Activated naive CD8-positive, alpha-beta T cell treated with anti-CD3 and anti-CD28 coated beads, Interleukin-2, amount 50 U/mL, for 24 hours (primary cell): ENCODE data around the gene SHISA8.
"Not testable (repeated sequence)": the region's sequence is repeated elsewhere in the genome, so short reads cannot be mapped to it uniquely, and the experiment has no call there.

Experiments used
- ATAC-seq: fragments of 150-1000 bp; cut with Tn5 transposase; one replicate; pipeline ENCODE4 v1.10.0; 2021
- DNase-seq: peaks from one replicate; pipeline ENCODE4 v3.0.0; 2021
- H3K27ac Mint-ChIP-seq: one replicate; pipeline ENCODE4 v1.8.0; 2021; ENCODE audit warnings: mild to moderate bottlenecking, mixed read lengths
- H3K27me3 Mint-ChIP-seq: one replicate; pipeline ENCODE4 v1.8.0; 2021; ENCODE audit warnings: mixed read lengths
- H3K36me3 Mint-ChIP-seq: one replicate; pipeline ENCODE4 v1.8.0; 2021; ENCODE audit warnings: low read depth, mixed read lengths
- H3K4me1 Mint-ChIP-seq: one replicate; pipeline ENCODE4 v1.8.0; 2021; ENCODE audit warnings: mixed read lengths
- H3K4me3 Mint-ChIP-seq: one replicate; pipeline ENCODE4 v1.8.0; 2021; ENCODE audit warnings: mild to moderate bottlenecking, moderate library complexity, mixed read lengths
- H3K9me3 Mint-ChIP-seq: one replicate; pipeline ENCODE4 v1.8.0; 2021; ENCODE audit warnings: mixed read lengths

Gene SHISA8

DNA sequence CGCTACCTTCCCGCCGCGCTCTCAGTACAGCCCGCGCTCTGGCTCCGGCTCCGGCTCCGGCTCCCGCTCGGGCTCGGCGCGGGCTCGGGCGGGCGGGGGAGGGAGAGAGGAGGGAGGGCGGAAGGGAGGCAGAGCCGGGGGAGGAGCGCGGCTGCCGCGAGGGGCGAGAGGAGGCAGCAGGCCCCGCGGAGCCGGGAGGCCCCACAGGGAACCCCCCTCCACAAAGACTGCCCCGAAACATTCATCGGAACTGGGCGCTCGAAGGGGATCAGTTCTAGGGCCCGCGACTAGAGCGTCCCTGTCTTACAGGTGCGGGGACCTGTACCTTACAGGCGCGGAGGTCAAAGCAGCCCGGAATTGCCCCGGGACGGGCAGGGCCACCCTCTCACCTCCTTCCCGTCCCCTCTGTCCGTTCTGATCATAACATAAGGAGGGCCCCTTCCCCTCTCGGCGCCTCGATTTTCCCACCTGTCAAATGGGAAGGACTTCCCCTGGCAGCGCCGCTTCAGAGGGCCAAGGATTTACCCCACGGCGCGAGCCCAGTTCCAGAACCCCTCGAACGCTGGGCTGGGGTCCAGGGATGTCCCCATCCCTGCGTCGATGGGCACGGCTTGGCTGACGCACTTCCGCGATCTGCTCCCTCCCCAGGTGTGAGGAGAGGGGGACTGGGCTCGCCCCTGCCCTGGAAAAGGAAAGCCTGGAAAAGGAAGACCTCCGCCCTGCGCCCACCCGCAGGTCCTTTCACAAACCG, at the start of gene SHISA8:
SHISA8 (minus strand) TSS at position 40 of the 751 bp plus-strand sequence. CDS start 407 bp downstream, outside the sequence.
- H3K4me3 Mint-ChIP-seq = peak within 1 kb of the TSS; percentile 52
- no peaks in the 10 kb centered on the region for H3K9me3 Mint-ChIP-seq
- H3K36me3 Mint-ChIP-seq = no peaks in the 10 kb centered on the region
- peaks cover 40% of the 10 kb centered on the region for H3K4me1 Mint-ChIP-seq
- DNase-seq (peak; percentile 64), ATAC-seq (peak; percentile 42)
- peaks cover 43% of the 10 kb centered on the region for H3K27me3 Mint-ChIP-seq
- no peak within 1 kb of the TSS for H3K27ac Mint-ChIP-seq

DNA sequence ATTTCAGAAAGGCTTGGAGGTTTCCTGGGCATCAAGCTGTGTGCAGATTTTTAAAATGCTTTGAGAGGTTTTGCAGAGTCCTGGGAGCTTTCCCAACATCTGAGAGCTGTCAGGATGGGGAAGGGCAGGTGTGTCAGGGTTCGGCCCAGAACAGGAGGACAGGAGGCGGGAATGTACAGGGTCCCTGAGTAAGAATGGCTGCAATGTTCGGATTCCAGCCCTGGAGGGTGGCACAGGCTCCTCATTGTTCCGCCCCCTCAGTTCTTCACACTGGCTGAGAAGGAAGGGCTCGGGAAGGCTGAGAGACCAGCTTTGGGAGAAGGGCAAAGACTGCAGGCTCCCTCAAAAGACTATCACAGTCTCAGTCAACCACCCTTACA, 49.2 kb upstream of the SHISA8 start:
- no peaks in the 10 kb centered on the region for H3K27me3 Mint-ChIP-seq
- H3K27ac Mint-ChIP-seq = no peak overlapping the region
- ATAC-seq (no peak), DNase-seq (no peak)
- no peaks in the 10 kb centered on the region for H3K36me3 Mint-ChIP-seq
- H3K4me3 Mint-ChIP-seq = no peak overlapping the region
- peaks cover 2% of the 10 kb centered on the region for H3K4me1 Mint-ChIP-seq
- H3K9me3 Mint-ChIP-seq = no peaks in the 10 kb centered on the region

DNA sequence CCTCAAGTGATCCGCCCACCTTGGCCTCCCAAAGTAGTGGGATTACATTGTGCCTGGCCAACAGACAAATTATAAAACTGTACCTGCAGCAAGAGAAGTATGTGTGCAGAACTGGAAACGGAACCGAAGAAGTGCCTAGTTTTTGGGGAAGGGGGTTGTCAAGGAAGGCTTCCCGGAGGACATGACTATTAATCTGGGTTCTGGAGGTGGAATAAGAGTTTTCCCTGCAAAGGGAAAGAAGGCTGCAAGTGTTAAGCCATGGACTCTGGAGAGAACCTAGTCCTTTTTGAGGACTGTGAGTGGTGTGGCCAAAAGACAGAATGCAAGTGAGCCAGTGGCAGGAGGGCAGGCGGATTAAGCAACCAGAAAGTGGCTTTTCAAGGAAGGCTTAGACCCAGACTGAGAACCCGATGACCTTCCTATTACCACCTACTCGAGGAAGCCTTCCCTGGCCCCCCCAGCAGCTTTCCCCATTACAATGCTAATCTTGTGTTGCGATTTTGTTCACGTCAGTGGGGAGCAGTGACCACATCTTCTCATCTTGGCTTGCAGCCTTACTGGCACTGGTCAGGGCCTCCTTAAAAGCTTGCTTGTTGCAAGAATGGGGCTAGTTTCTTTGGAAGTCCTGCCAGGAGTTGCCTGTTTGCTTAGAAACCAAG, 48.7 kb upstream of the SHISA8 start:
- DNase-seq (no peak), ATAC-seq (no peak)
- Mint-ChIP-seq H3K4me3 (no peak overlapping the region), H3K27me3 (no peaks in the 10 kb centered on the region), H3K27ac (no peak overlapping the region), H3K36me3 (no peaks in the 10 kb centered on the region), H3K9me3 (no peaks in the 10 kb centered on the region), H3K4me1 (peaks cover 2% of the 10 kb centered on the region)

DNA sequence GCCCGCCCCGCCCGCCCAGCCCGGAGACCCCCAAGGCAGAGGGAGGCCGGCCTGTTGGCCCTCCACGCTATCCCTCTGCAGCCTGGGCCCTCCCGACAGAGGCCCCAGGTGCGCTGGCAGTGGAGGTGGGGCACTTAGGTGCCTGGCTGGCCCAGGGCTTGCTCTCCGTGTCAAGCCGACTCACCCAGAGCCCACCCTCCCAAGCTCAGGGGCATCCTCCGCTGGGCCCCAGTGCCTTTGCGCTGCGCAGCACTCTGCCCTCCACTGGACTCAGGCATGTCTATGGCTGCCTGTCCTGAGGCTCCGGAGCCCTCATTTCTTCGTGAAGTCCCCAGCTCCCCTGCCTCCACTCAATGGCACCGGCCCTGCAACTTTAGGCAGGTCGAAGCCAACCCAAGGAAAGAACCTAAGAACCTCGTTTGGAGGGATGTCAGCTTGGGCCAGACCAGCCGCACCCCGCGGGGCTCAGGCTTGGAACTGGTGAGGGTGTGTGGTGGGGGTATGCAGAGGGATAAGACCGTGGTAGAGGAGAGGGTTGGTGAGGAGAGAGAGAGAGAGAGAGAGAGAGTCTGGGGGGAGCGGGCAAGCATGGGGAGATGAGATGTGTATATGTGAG, 43.2 kb upstream of the SHISA8 start:
- no peak for DNase-seq
- no peaks in the 10 kb centered on the region for H3K36me3 Mint-ChIP-seq
- no peak overlapping the region for H3K27ac Mint-ChIP-seq
- peaks cover 5% of the 10 kb centered on the region for H3K4me1 Mint-ChIP-seq
- ATAC-seq = peak; percentile 45
- H3K9me3 Mint-ChIP-seq = no peaks in the 10 kb centered on the region
- no peaks in the 10 kb centered on the region for H3K27me3 Mint-ChIP-seq
- no peak overlapping the region for H3K4me3 Mint-ChIP-seq

DNA sequence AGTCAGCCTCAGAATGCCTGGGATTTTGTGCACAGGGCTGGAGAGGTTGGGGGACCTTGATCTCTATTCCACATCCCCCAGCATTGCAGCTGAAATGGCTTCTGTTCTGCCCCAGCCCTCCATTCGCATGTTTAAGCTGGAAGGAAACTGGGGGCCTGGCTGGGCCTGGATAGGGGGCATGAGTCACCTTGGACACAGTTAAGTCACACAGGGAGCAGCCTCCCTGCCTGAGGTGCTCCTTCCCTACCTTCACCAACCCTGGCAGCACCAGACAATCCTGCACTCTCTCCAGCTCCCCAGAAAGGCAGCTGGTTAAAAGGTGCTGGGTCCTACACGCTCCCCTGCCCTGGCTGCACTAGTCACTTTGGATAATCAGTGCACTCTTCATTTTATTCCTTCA, 37.8 kb upstream of the SHISA8 start:
- Mint-ChIP-seq H3K36me3 (peaks cover 2% of the 10 kb centered on the region), H3K27me3 (no peaks in the 10 kb centered on the region), H3K9me3 (no peaks in the 10 kb centered on the region), H3K4me3 (no peak overlapping the region), H3K4me1 (peaks cover 28% of the 10 kb centered on the region), H3K27ac (no peak overlapping the region)
- ATAC-seq (no peak), DNase-seq (no peak)

DNA sequence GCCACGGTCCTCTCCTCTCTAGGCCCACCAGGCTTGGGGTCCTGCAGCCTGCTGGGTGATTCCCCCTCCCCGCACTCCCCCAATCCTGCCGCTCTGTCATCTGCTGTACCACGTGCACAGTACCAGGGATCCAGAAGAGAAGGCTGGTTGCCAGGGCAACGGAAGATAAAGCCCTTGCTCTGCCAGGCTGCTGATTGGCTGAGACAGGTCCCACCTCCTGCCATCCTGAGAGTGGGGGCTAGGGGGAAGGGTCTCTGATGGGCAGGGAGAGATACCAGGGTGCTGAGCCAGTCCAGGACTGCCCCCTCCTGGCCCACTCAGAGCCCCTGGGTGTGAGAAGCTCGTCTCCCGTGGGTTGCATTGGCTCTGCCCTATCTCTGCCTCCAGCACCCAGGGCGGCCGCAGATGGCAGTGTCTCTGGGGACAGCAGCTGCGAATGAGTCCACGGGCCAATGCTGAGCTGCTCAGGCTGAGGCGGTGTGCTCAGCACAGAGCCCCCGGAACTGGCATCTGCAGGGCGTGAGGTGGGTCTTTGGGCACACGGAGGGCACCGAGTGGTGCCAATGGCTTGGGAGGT, 37.1 kb upstream of the SHISA8 start, which contains the start of gene SMIM45:
SMIM45 (plus strand) TSS at position 253 of the 577 bp plus-strand sequence.
- H3K4me3 Mint-ChIP-seq = no peak within 1 kb of the TSS
- H3K9me3 Mint-ChIP-seq = no peaks in the 10 kb centered on the region
- peaks cover 2% of the 10 kb centered on the region for H3K36me3 Mint-ChIP-seq
- H3K27ac Mint-ChIP-seq = no peak within 1 kb of the TSS
- ATAC-seq = no peak
- peaks cover 32% of the 10 kb centered on the region for H3K4me1 Mint-ChIP-seq
- H3K27me3 Mint-ChIP-seq = no peaks in the 10 kb centered on the region
- no peak for DNase-seq

DNA sequence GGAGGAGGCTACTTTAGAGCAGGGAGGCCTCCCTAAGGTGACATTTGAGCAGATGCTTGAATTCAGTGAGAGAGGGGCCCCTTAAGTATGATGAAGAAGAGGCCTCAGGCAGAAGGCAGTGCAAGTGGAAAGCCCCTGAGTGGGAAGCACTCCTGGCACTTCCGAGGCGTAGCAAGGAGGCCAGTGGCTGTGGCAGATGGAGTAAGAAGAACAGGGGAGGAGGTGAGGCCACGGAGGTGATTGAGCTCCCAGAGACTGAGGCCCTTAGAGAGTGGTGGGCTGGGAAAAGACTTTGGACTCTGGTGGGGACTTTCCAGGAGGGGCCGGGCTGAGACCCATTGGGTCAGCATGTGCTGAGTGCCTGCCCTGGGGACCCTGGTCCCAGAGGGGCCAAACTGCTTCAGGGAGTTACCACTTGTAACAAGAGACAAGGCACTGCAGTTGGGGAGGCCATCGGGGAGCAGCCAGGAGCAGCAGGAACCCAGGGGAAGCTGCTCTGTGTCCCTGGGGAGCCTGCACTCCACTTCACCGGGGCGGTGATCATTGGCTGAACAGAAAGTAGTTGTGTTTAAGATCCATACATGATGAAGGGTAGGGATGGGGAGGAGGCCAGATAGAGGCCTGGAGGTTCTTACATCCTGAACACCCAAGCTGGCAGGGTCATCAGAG, 34.6 kb upstream of the SHISA8 start:
- Mint-ChIP-seq H3K27me3 (no peaks in the 10 kb centered on the region), H3K36me3 (peaks cover 18% of the 10 kb centered on the region), H3K4me3 (peak overlapping the region; percentile 98), H3K4me1 (peaks cover 45% of the 10 kb centered on the region), H3K9me3 (no peaks in the 10 kb centered on the region), H3K27ac (peak overlapping the region; percentile 20)
- ATAC-seq (no peak), DNase-seq (no peak)

DNA sequence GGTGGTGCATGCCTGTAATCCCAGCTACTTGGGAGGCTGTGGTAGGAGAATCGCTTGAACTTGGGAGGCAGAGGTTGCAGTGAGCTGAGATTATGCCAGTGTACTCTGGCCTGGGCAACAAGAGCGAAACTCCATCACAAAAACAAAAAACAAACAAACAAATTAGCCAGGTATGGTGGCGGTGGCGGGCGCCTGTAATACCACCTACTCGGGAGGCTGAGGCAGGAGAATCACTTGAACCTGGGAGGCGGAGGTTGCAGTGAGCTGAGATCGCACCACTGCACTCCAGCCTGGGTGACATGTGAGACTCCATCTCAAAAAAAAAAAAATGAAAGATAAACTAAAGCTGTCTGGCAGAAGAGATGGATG, 34.0 kb upstream of the SHISA8 start:
- not testable (repeated sequence) for H3K9me3 Mint-ChIP-seq, H3K27me3 Mint-ChIP-seq, ATAC-seq, DNase-seq
- peak overlapping the region; percentile 20 for H3K27ac Mint-ChIP-seq
- H3K36me3 Mint-ChIP-seq = peaks cover 21% of the 10 kb centered on the region
- H3K4me3 Mint-ChIP-seq = peak overlapping the region; percentile 98
- H3K4me1 Mint-ChIP-seq = peaks cover 49% of the 10 kb centered on the region

DNA sequence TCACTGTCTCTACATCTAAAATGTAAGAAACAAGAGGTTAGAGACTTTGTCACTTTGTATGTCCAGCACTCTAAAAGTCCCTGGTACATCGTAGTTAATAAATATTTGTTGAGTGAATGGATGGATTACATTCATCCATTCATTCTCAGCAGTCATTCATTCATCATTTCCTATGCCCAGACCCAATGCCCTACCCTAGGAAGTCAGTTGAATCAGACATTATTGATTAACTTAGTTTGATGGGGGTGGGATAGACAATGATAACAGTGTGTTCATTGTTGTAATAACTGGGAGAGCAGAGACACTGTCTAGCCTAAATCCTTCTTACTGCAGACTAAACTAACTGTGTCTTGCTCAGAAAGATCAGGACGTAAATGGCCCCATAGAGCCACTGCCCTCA, 33.3 kb upstream of the SHISA8 start:
- H3K9me3 Mint-ChIP-seq = no peaks in the 10 kb centered on the region
- H3K27ac Mint-ChIP-seq = peak overlapping the region; percentile 91
- peaks cover 28% of the 10 kb centered on the region for H3K36me3 Mint-ChIP-seq
- no peak for DNase-seq
- peaks cover 55% of the 10 kb centered on the region for H3K4me1 Mint-ChIP-seq
- H3K27me3 Mint-ChIP-seq = no peaks in the 10 kb centered on the region
- no peak for ATAC-seq
- peak overlapping the region; percentile 98 for H3K4me3 Mint-ChIP-seq

DNA sequence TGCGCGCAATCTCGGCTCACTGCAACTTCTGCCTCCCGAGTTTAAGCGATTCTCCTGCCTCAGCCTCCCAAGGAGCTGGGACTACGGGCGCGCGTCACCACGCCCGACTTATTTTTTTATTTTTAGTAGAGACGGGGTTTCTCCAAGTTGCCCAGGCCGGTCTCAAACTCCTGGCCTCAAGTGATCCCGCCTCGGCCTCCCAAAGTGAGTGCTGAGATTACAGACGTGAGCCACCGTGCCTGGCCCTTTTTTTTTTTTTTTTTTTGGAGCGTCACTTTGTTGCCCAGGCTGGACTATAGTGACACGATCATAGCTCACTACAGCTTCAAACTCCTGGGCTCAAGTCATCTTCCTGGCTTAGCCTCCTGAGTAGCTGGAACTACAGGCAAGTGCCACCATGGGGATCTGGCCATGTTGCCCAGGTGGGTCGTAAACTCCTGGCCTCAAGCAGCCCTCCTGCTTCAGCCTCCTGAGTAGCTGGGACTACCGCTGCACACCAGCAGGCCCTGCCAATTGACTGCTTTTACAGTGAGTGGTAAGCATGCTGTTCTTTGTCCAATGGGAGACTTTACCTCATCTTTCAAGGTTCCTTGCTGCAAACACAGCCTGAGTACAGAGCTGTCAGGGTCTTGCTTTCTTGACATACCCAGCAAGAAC, 32.7 kb upstream of the SHISA8 start:
- no peak for DNase-seq
- Mint-ChIP-seq H3K27me3 (no peaks in the 10 kb centered on the region), H3K9me3 (no peaks in the 10 kb centered on the region), H3K4me1 (peaks cover 58% of the 10 kb centered on the region), H3K27ac (peak overlapping the region; percentile 91), H3K4me3 (peak overlapping the region; percentile 98), H3K36me3 (peaks cover 33% of the 10 kb centered on the region)
- no peak for ATAC-seq

DNA sequence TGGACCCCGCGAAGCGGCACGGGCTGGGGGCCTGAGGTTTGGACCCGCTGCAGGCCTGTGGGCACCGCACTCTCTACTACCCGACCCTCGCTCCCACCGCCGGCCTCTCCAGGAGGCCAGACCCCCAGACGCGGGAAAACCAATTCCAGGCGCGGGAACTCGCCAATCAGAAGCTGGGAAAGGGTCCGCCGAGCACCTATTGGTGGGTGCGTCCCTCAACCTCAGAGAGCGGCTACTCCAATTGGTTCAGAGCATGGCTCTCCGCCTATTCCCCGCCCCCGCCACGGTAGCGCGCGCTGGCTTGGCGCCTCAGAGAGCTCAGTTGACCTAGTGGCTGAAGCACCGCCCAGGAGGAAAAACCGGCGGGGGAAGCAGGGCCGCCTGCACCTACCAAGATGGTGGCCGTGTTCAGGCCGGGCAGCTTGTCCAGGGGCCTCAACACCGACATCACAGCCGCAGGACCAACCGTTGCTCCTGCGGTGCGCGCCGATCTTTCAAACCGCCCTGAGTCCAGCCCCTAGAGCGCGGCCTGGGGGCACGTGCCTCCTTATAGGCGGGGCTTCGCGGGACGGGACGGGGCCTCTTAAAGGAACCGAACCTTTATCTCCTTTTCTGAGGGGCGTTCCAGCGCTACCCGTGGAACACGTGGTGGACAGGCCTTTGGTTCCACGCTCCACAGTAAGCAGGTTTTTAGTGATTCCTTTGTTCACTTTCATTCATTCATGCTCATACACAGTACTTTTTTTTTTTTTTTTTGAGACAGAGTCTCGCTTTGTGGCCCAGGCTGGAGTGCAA, 32.0 kb upstream of the SHISA8 start, which contains the start of gene CENPM:
CENPM (minus strand) TSS at position 524 of the 795 bp plus-strand sequence; CDS start at position 448, 76 bp downstream.
- Mint-ChIP-seq H3K27me3 (no peaks in the 10 kb centered on the region), H3K27ac (peak within 1 kb of the TSS; percentile 91), H3K4me1 (peaks cover 59% of the 10 kb centered on the region), H3K36me3 (peaks cover 38% of the 10 kb centered on the region), H3K4me3 (peak within 1 kb of the TSS; percentile 98), H3K9me3 (no peaks in the 10 kb centered on the region)
- DNase-seq = peak; percentile 95
- peak; percentile 96 for ATAC-seq

DNA sequence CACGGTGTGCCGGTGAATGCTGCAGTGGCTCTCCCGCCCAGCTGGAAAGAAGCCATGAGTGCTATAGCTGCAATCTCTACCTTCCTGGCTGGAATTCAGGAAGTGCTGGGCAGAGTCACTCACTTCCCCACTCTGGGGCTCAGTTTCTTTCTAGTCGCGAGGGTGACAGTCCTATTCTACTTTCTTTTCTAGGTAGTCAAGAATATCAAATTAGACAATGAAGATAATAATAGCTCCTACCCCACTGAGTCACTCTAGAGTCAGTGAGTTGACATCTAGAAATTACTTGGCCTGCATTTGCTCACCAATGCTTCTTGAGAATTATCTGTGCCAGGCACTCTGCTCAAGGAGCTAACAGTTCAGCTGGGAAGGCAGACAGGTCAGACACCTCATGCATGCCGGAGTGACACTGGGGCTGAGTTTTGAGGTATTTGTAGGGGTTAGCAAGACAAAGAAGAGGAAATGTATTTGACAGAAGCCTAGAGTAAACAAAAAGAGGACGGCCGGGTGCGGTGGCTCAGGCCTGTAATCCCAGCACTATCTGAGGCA, 28.9 kb upstream of the SHISA8 start:
- H3K9me3 Mint-ChIP-seq = no peaks in the 10 kb centered on the region
- H3K36me3 Mint-ChIP-seq = peaks cover 61% of the 10 kb centered on the region
- peak overlapping the region; percentile 84 for H3K27ac Mint-ChIP-seq
- peak overlapping the region; percentile 73 for H3K4me3 Mint-ChIP-seq
- H3K4me1 Mint-ChIP-seq = peaks cover 77% of the 10 kb centered on the region
- no peak for ATAC-seq
- no peak for DNase-seq
- no peaks in the 10 kb centered on the region for H3K27me3 Mint-ChIP-seq
